WERI-Rb-1 (cell line): Measurements from ENCODE around the gene VAT1L.
A peak's percentile ranks its signal among the peaks of the same experiment; 100 is the strongest.

Source experiments
- DNase-seq: peaks from one replicate; pipeline ENCODE4 v3.0.0-alpha.2; 2020
- H3K27ac ChIP-seq: fragments of 250-450 bp; sonication (Bioruptor Pico); 2 replicates; pipeline ENCODE4 v1.5.1; 2020; ENCODE audit warnings: mild to moderate bottlenecking, moderate library complexity
- H3K27me3 ChIP-seq: fragments of 250-450 bp; sonication (Bioruptor Pico); 2 replicates; pipeline ENCODE4 v1.5.1; 2021; ENCODE audit warnings: mild to moderate bottlenecking, low read depth, moderate library complexity; ENCODE audit not compliant: insufficient read depth, severe bottlenecking
- H3K36me3 ChIP-seq: fragments of 250-450 bp; sonication (Bioruptor Pico); 2 replicates; pipeline ENCODE4 v1.5.1; 2020; ENCODE audit warnings: mild to moderate bottlenecking, moderate library complexity
- H3K4me3 ChIP-seq: 2 replicates; pipeline ENCODE4 v1.5.1; 2011; ENCODE audit warnings: low read depth, mild to moderate bottlenecking, control low read depth, low read length
- H3K9me3 ChIP-seq: fragments of 250-450 bp; sonication (Bioruptor Pico); 2 replicates; pipeline ENCODE4 v1.5.1; 2021; ENCODE audit warnings: mild to moderate bottlenecking, moderate library complexity; ENCODE audit not compliant: severe bottlenecking
- CTCF ChIP-seq: IDR thresholded peaks from 2 replicates; pipeline ENCODE4 v1.5.1; 2011; ENCODE audit warnings: low read depth, mild to moderate bottlenecking, control low read depth, inconsistent platforms, low read length

The VAT1L gene

GRCh38 chr16:77775911-77776909 lies 12.2 kb upstream of the VAT1L start:
- DNase-seq = no peak
- H3K36me3 ChIP-seq = no peaks in the 10 kb centered on the region

GRCh38 chr16:77777745-77778144 lies 10.6 kb upstream of the VAT1L start:
- Histone ChIP-seq H3K4me3 (no peak overlapping the region), H3K9me3 (no peaks in the 10 kb centered on the region), H3K27ac (no peak overlapping the region), H3K36me3 (no peaks in the 10 kb centered on the region), H3K27me3 (no peaks in the 10 kb centered on the region)
- no peak for TF ChIP-seq CTCF
- DNase-seq = no peak

More at GRCh38 chr16:77775911-77776909, 12.2 kb upstream of the VAT1L start:
- Histone ChIP-seq H3K9me3 (no peaks in the 10 kb centered on the region), H3K27me3 (no peaks in the 10 kb centered on the region), H3K27ac (no peak overlapping the region), H3K4me3 (no peak overlapping the region)
- TF ChIP-seq CTCF = no peak

GRCh38 chr16:77780378-77780837 lies 8.0 kb upstream of the VAT1L start:
- Histone ChIP-seq H3K9me3 (no peaks in the 10 kb centered on the region), H3K27me3 (no peaks in the 10 kb centered on the region), H3K27ac (no peak overlapping the region), H3K36me3 (no peaks in the 10 kb centered on the region), H3K4me3 (no peak overlapping the region)
- DNase-seq = no peak
- TF ChIP-seq CTCF = no peak

- Histone ChIP-seq H3K27ac (no peak overlapping the region), H3K36me3 (no peaks in the 10 kb centered on the region), H3K9me3 (no peaks in the 10 kb centered on the region), H3K4me3 (no peak overlapping the region), H3K27me3 (no peaks in the 10 kb centered on the region)
- no peak for TF ChIP-seq CTCF
- DNase-seq = no peak
Observed at GRCh38 chr16:77781091-77781490, 7.3 kb upstream of the VAT1L start.

- H3K36me3 ChIP-seq = no peaks in the 10 kb centered on the region
- no peak overlapping the region for H3K4me3 ChIP-seq
- no peaks in the 10 kb centered on the region for H3K9me3 ChIP-seq
- TF ChIP-seq CTCF = peak; percentile 63
- H3K27me3 ChIP-seq = no peaks in the 10 kb centered on the region
- DNase-seq = peak; percentile 29
- no peak overlapping the region for H3K27ac ChIP-seq
Observed at GRCh38 chr16:77782694-77783093, 5.7 kb upstream of the VAT1L start.
